ENCODE measurements around the gene SCAPER. TPM values are rescaled to one million over a fixed set of nuclear protein-coding genes. Genes with fewer than 3 reads are reported as not detected.
A peak's percentile ranks its signal among the peaks of the same experiment; 100 is the strongest.
"Not testable (repeated sequence)": the region's sequence is repeated elsewhere in the genome, so short reads cannot be mapped to it uniquely, and the experiment has no call there.

SCAPER gene
- polyA plus RNA-seq, 3 donors from 2014 or later, result 6.8 to 23.6 (median 6.8) TPM

- Mint-ChIP-seq H3K27ac (no peak overlapping the region), H3K4me1 (peaks cover 0 to 2% of the 10 kb centered on the region in 2 donors), H3K9me3 (peaks cover 2 to 10% (median 7%) of the 10 kb centered on the region in 6 donors), H3K36me3 (peaks cover 37 to 67% (median 56%) of the 10 kb centered on the region in 3 donors), H3K27me3 (ENCODE audit: low read depth in 3 of 3) (peaks cover 0 to 2% (median 0%) of the 10 kb centered on the region in 3 donors), H3K4me3 (no peak overlapping the region)
- DNase-seq, result no peak
These were observed 141.1 kb downstream of the SCAPER start for GRCh38 chr15:76764004-76764403.

GRCh38 chr15:76763554-76763953, 141.6 kb downstream of the SCAPER start:
- H3K27me3 Mint-ChIP-seq (ENCODE audit: low read depth in 3 of 3), result peaks cover 0 to 2% (median 0%) of the 10 kb centered on the region in 3 donors
- peak overlapping the region in 1 of 6 donors; percentile 22 for H3K27ac Mint-ChIP-seq
- no peak overlapping the region for H3K4me3 Mint-ChIP-seq
- H3K4me1 Mint-ChIP-seq, result peaks cover 0 to 2% of the 10 kb centered on the region in 2 donors
- peaks cover 2 to 10% (median 7%) of the 10 kb centered on the region in 6 donors for H3K9me3 Mint-ChIP-seq
- DNase-seq, result no peak
- H3K36me3 Mint-ChIP-seq, result peaks cover 37 to 66% (median 52%) of the 10 kb centered on the region in 3 donors

- no peaks in the 10 kb centered on the region for H3K27me3 Mint-ChIP-seq (ENCODE audit: low read depth in 3 of 3)
- H3K27ac Mint-ChIP-seq, result no peak overlapping the region
- DNase-seq, result no peak
- H3K4me1 Mint-ChIP-seq, result no peaks in the 10 kb centered on the region
- peaks cover 16 to 29% (median 21%) of the 10 kb centered on the region in 3 donors for H3K36me3 Mint-ChIP-seq
- H3K4me3 Mint-ChIP-seq, result no peak overlapping the region
- no peaks in the 10 kb centered on the region for H3K9me3 Mint-ChIP-seq
These were observed 148.8 kb downstream of the SCAPER start for GRCh38 chr15:76756381-76756780.

GRCh38 chr15:76753771-76754170, 151.4 kb downstream of the SCAPER start:
- no peak for DNase-seq
- no peaks in the 10 kb centered on the region for H3K4me1 Mint-ChIP-seq
- H3K9me3 Mint-ChIP-seq, result no peaks in the 10 kb centered on the region
- no peaks in the 10 kb centered on the region for H3K27me3 Mint-ChIP-seq (ENCODE audit: low read depth in 3 of 3)
- H3K4me3 Mint-ChIP-seq, result no peak overlapping the region
- no peak overlapping the region for H3K27ac Mint-ChIP-seq
- H3K36me3 Mint-ChIP-seq, result peaks cover 9 to 28% (median 22%) of the 10 kb centered on the region in 3 donors

- DNase-seq, result no peak
- H3K9me3 Mint-ChIP-seq, result no peaks in the 10 kb centered on the region
- no peaks in the 10 kb centered on the region for H3K4me1 Mint-ChIP-seq
- H3K27me3 Mint-ChIP-seq (ENCODE audit: low read depth in 3 of 3), result no peaks in the 10 kb centered on the region
- H3K4me3 Mint-ChIP-seq, result no peak overlapping the region
- peaks cover 9 to 25% (median 22%) of the 10 kb centered on the region in 3 donors for H3K36me3 Mint-ChIP-seq
- H3K27ac Mint-ChIP-seq, result no peak overlapping the region
These were observed 152.0 kb downstream of the SCAPER start for GRCh38 chr15:76753131-76753530.

GRCh38 chr15:76752549-76752948, 152.6 kb downstream of the SCAPER start:
- Mint-ChIP-seq H3K4me3 (no peak overlapping the region), H3K9me3 (no peaks in the 10 kb centered on the region), H3K27me3 (ENCODE audit: low read depth in 3 of 3) (no peaks in the 10 kb centered on the region), H3K4me1 (no peaks in the 10 kb centered on the region), H3K27ac (no peak overlapping the region), H3K36me3 (peaks cover 5 to 27% (median 24%) of the 10 kb centered on the region in 3 donors)
- DNase-seq, result no peak

- no peak for DNase-seq
- H3K36me3 Mint-ChIP-seq, result peaks cover 32 to 50% (median 32%) of the 10 kb centered on the region in 3 donors
- no peaks in the 10 kb centered on the region for H3K9me3 Mint-ChIP-seq
- peaks cover 0 to 8% of the 10 kb centered on the region in 2 donors for H3K4me1 Mint-ChIP-seq
- H3K27me3 Mint-ChIP-seq (ENCODE audit: low read depth in 3 of 3), result peaks cover 0 to 1% (median 0%) of the 10 kb centered on the region in 3 donors
- no peak overlapping the region for H3K27ac Mint-ChIP-seq
- no peak overlapping the region for H3K4me3 Mint-ChIP-seq
These were observed 167.6 kb downstream of the SCAPER start for GRCh38 chr15:76737573-76737972.

- peaks cover 29 to 51% (median 35%) of the 10 kb centered on the region in 3 donors for H3K36me3 Mint-ChIP-seq
- H3K9me3 Mint-ChIP-seq; H3K4me3 Mint-ChIP-seq; H3K27me3 Mint-ChIP-seq (ENCODE audit: low read depth in 3 of 3); H3K27ac Mint-ChIP-seq; DNase-seq; H3K4me1 Mint-ChIP-seq: not testable (repeated sequence)
These were observed 172.8 kb downstream of the SCAPER start for GRCh38 chr15:76732321-76732720.

GRCh38 chr15:76730262-76730661, 174.9 kb downstream of the SCAPER start:
- H3K27ac Mint-ChIP-seq, result no peak overlapping the region
- peaks cover 30 to 49% (median 35%) of the 10 kb centered on the region in 3 donors for H3K36me3 Mint-ChIP-seq
- DNase-seq, result no peak
- no peaks in the 10 kb centered on the region for H3K9me3 Mint-ChIP-seq
- no peaks in the 10 kb centered on the region for H3K27me3 Mint-ChIP-seq (ENCODE audit: low read depth in 3 of 3)
- H3K4me3 Mint-ChIP-seq, result no peak overlapping the region
- H3K4me1 Mint-ChIP-seq, result no peaks in the 10 kb centered on the region

GRCh38 chr15:76718863-76719262, 186.3 kb downstream of the SCAPER start:
- Mint-ChIP-seq H3K27ac (no peak overlapping the region), H3K4me1 (peaks cover 19 to 27% of the 10 kb centered on the region in 2 donors), H3K36me3 (peaks cover 31 to 44% (median 36%) of the 10 kb centered on the region in 3 donors), H3K27me3 (ENCODE audit: low read depth in 3 of 3) (peaks cover 0 to 5% (median 3%) of the 10 kb centered on the region in 3 donors), H3K9me3 (peaks cover 3 to 20% (median 5%) of the 10 kb centered on the region in 6 donors), H3K4me3 (no peak overlapping the region)
- no peak for DNase-seq

GRCh38 chr15:76714950-76715349, 190.2 kb downstream of the SCAPER start:
- H3K9me3 Mint-ChIP-seq, result peaks cover 3 to 20% (median 6%) of the 10 kb centered on the region in 6 donors
- peaks cover 23 to 43% (median 35%) of the 10 kb centered on the region in 3 donors for H3K36me3 Mint-ChIP-seq

GRCh38 chr15:76711351-76711827, 193.8 kb downstream of the SCAPER start:
- Mint-ChIP-seq H3K36me3 (peaks cover 20 to 31% (median 22%) of the 10 kb centered on the region in 3 donors), H3K27ac (no peak overlapping the region), H3K4me1 (peaks cover 34 to 57% of the 10 kb centered on the region in 2 donors), H3K9me3 (peaks cover 0 to 8% (median under 1%) of the 10 kb centered on the region in 6 donors), H3K4me3 (peak overlapping the region in 4 of 5 donors; percentile 11 to 47 (median 24)), H3K27me3 (ENCODE audit: low read depth in 3 of 3) (peaks cover 0 to 5% (median 2%) of the 10 kb centered on the region in 3 donors)
- DNase-seq, result peak; percentile 6 to 36 (median 30)

More at GRCh38 chr15:76714950-76715349, 190.2 kb downstream of the SCAPER start:
- peaks cover 0 to 3% (median 0%) of the 10 kb centered on the region in 3 donors for H3K27me3 Mint-ChIP-seq (ENCODE audit: low read depth in 3 of 3)
- H3K4me3 Mint-ChIP-seq, result peak overlapping the region in 1 of 5 donors; percentile 21
- peak overlapping the region in 3 of 6 donors; percentile 47 to 66 (median 56) for H3K27ac Mint-ChIP-seq
- DNase-seq, result peak in 2 of 3 donors; percentile 9 to 34
- peaks cover 33 to 52% of the 10 kb centered on the region in 2 donors for H3K4me1 Mint-ChIP-seq

- H3K27ac Mint-ChIP-seq; H3K4me3 Mint-ChIP-seq; H3K27me3 Mint-ChIP-seq (ENCODE audit: low read depth in 3 of 3); H3K9me3 Mint-ChIP-seq; DNase-seq; H3K4me1 Mint-ChIP-seq: not testable (repeated sequence)
- peaks cover 21 to 26% (median 23%) of the 10 kb centered on the region in 3 donors for H3K36me3 Mint-ChIP-seq
These were observed 201.1 kb downstream of the SCAPER start for GRCh38 chr15:76704032-76704431.

- no peak overlapping the region for H3K27ac Mint-ChIP-seq
- no peaks in the 10 kb centered on the region for H3K9me3 Mint-ChIP-seq
- no peaks in the 10 kb centered on the region for H3K27me3 Mint-ChIP-seq (ENCODE audit: low read depth in 3 of 3)
- peaks cover 10 to 22% (median 13%) of the 10 kb centered on the region in 3 donors for H3K36me3 Mint-ChIP-seq
- H3K4me1 Mint-ChIP-seq, result no peaks in the 10 kb centered on the region
- H3K4me3 Mint-ChIP-seq, result no peak overlapping the region
- DNase-seq, result no peak
These were observed 208.3 kb downstream of the SCAPER start for GRCh38 chr15:76696840-76697239.

Measured in immature natural killer cell (primary cell).